Sigmoid colon (tissue), 4 donors: ENCODE measurements around the gene PLEKHM2.

Source experiments
- EP300 ChIP-seq, 4 donors: sonication (generic); formaldehyde crosslinking; IDR thresholded peaks; one replicate each; pipeline ENCODE4 v1.6.1; 2017; ENCODE audit warnings: antibody characterized with exemption in 4 of 4
- POLR2A ChIP-seq, 2 donors: fragments of 450-650 bp; IDR thresholded peaks; one replicate each; pipeline ENCODE4 v1.6.1; 2016; ENCODE audit warnings: antibody characterized with exemption in 2 of 2, mild to moderate bottlenecking in 2 of 2, moderate library complexity in 2 of 2
- TF ChIP-seq, protein P1 (sequence below), 4 experiments: fragments of 450-650 bp in 3 of 4; fragments of 200-600 bp in 1 of 4; IDR thresholded peaks; one replicate each; pipeline ENCODE4 v1.5.1; 2016 to 2019; ENCODE audit warnings: antibody characterized with exemption in 4 of 4, mild to moderate bottlenecking in 3 of 4, moderate library complexity in 2 of 4

GRCh38 chr1:15726508-15726907 is 42.4 kb downstream of the PLEKHM2 start:
- TF ChIP-seq POLR2A (IDR thresholded peaks at IDR 0.05) (no peak), EP300 (IDR thresholded peaks at IDR 0.05) (no peak)
- TF ChIP-seq, protein P1, sequence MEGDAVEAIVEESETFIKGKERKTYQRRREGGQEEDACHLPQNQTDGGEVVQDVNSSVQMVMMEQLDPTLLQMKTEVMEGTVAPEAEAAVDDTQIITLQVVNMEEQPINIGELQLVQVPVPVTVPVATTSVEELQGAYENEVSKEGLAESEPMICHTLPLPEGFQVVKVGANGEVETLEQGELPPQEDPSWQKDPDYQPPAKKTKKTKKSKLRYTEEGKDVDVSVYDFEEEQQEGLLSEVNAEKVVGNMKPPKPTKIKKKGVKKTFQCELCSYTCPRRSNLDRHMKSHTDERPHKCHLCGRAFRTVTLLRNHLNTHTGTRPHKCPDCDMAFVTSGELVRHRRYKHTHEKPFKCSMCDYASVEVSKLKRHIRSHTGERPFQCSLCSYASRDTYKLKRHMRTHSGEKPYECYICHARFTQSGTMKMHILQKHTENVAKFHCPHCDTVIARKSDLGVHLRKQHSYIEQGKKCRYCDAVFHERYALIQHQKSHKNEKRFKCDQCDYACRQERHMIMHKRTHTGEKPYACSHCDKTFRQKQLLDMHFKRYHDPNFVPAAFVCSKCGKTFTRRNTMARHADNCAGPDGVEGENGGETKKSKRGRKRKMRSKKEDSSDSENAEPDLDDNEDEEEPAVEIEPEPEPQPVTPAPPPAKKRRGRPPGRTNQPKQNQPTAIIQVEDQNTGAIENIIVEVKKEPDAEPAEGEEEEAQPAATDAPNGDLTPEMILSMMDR (IDR thresholded peaks at IDR 0.05): no peak
